Natural killer cell (primary cell): Measurements from ENCODE around the gene OXCT1. TPM values are rescaled to one million over a fixed set of nuclear protein-coding genes. Genes with fewer than 3 reads are reported as not detected.

Source experiments
- ATAC-seq, 3 donors: fragments of 150-1000 bp in 2 of 3; fragments of 200-7000 bp in 1 of 3; cut with Tn5 transposase; 1 replicate in 1 of 3; 2 replicates in 2 of 3; pipeline ENCODE4 v1.10.0; 2021; ENCODE audit warnings: mild to moderate bottlenecking in 2 of 3, moderate library complexity in 2 of 3
- DNase-seq, 2 donors: peaks; one replicate each; pipeline versions ENCODE4 v3.0.0 to v3.0.0-alpha.2; 2013 to 2021; ENCODE audit warnings: mixed read lengths in 1 of 2
- H3K27ac ChIP-seq: one replicate; pipeline ENCODE4 v1.5.1; 2013; ENCODE audit warnings: mild to moderate bottlenecking, low read length
- H3K27me3 ChIP-seq: one replicate; pipeline ENCODE4 v1.6.1; 2013; ENCODE audit warnings: low read length; ENCODE audit not compliant: control insufficient read depth, insufficient read depth
- H3K36me3 ChIP-seq: one replicate; pipeline ENCODE4 v1.6.1; 2013; ENCODE audit warnings: low read length; ENCODE audit not compliant: control insufficient read depth, insufficient read depth
- H3K4me1 ChIP-seq: one replicate; pipeline ENCODE4 v1.6.1; 2013; ENCODE audit warnings: low read length; ENCODE audit not compliant: control insufficient read depth, insufficient read depth
- H3K4me3 ChIP-seq: one replicate; pipeline ENCODE4 v1.5.1; 2013; ENCODE audit warnings: low read length
- H3K9me3 ChIP-seq: one replicate; pipeline ENCODE4 v1.6.1; 2013; ENCODE audit warnings: low read length; ENCODE audit not compliant: control insufficient read depth, insufficient read depth
- H3K27ac Mint-ChIP-seq, 2 donors: one replicate each; pipeline ENCODE4 v1.8.0; 2022; ENCODE audit warnings: mild to moderate bottlenecking in 2 of 2, mixed read lengths in 2 of 2, moderate library complexity in 1 of 2
- H3K27me3 Mint-ChIP-seq, 2 donors: one replicate each; pipeline ENCODE4 v1.8.0; 2022; ENCODE audit warnings: low read depth in 2 of 2, mixed read lengths in 2 of 2
- H3K36me3 Mint-ChIP-seq: one replicate; pipeline ENCODE4 v1.8.0; 2022; ENCODE audit warnings: mixed read lengths
- H3K4me1 Mint-ChIP-seq, 2 donors: one replicate each; pipeline ENCODE4 v1.8.0; 2022; ENCODE audit warnings: mixed read lengths in 2 of 2
- H3K4me3 Mint-ChIP-seq: one replicate; pipeline ENCODE4 v1.8.0; 2022; ENCODE audit warnings: mild to moderate bottlenecking, moderate library complexity, mixed read lengths
- H3K9me3 Mint-ChIP-seq, 2 donors: one replicate each; pipeline ENCODE4 v1.8.0; 2022; ENCODE audit warnings: mixed read lengths in 2 of 2
- CTCF ChIP-seq: fragments of 200-600 bp; IDR thresholded peaks from one replicate; pipeline ENCODE4 v1.8.0; 2022; ENCODE audit warnings: antibody characterized with exemption
- WGBS: methylation state at CpG from one replicate; pipeline ENCODE4 v1.1.7; 2013; ENCODE audit warnings: missing lambda C conversion rate; ENCODE audit not compliant: insufficient coverage; 5-methylcytosine and 5-hydroxymethylcytosine counted together
- intact Hi-C: fragments of 100-400 bp; cut with micrococcal nuclease; formaldehyde crosslinking; loops from one replicate; pipeline ENCODE4 v1.14.2; 2022
- total RNA-seq, 4 donors: library from RNA; stranded (reverse); fragments of 120-200 nt in 1 of 4; gene quantifications; one replicate each; pipeline versions ENCODE4 v1.2.3 to v1.2.4, GENCODE V29; 2013 to 2022

The OXCT1 gene
- total RNA-seq, 3 donors from 2014 or later (not counting 1 experiment from before 2014, with no cell fraction given) = 17.1 to 19.9 (median 18.0) TPM

- Mint-ChIP-seq H3K27ac (no peak overlapping the region), H3K9me3 (no peaks in the 10 kb centered on the region), H3K27me3 (peaks cover 26 to 31% of the 10 kb centered on the region in 2 donors), H3K4me3 (no peak overlapping the region), H3K4me1 (no peaks in the 10 kb centered on the region), H3K36me3 (no peaks in the 10 kb centered on the region)
- WGBS = 64% methylated on average over 2 of the region's 2 CpGs
- Histone ChIP-seq H3K27ac (no peak overlapping the region), H3K9me3 (no peaks in the 10 kb centered on the region), H3K36me3 (no peaks in the 10 kb centered on the region), H3K27me3 (no peaks in the 10 kb centered on the region), H3K4me3 (no peak overlapping the region), H3K4me1 (no peaks in the 10 kb centered on the region)
- no peak for TF ChIP-seq CTCF
- ATAC-seq (no peak), DNase-seq (no peak)
- intact Hi-C loops = no loop called here
Observed at GRCh38 chr5:41891066-41891707, 21.0 kb upstream of the OXCT1 start.

- Histone ChIP-seq H3K9me3 (no peaks in the 10 kb centered on the region), H3K36me3 (no peaks in the 10 kb centered on the region), H3K4me1 (no peaks in the 10 kb centered on the region), H3K27me3 (peaks cover 2% of the 10 kb centered on the region), H3K4me3 (no peak overlapping the region), H3K27ac (no peak overlapping the region)
- ATAC-seq (no peak), DNase-seq (no peak)
- Mint-ChIP-seq H3K36me3 (no peaks in the 10 kb centered on the region), H3K27ac (no peak overlapping the region), H3K27me3 (peaks cover 17 to 24% of the 10 kb centered on the region in 2 donors), H3K4me3 (no peak overlapping the region), H3K4me1 (no peaks in the 10 kb centered on the region), H3K9me3 (no peaks in the 10 kb centered on the region)
- TF ChIP-seq CTCF = no peak
- intact Hi-C loops = no loop called here
Observed at GRCh38 chr5:41885286-41885685, 15.1 kb upstream of the OXCT1 start.

GRCh38 chr5:41883936-41884335, 13.7 kb upstream of the OXCT1 start:
- H3K4me1 ChIP-seq = no peaks in the 10 kb centered on the region
- Mint-ChIP-seq H3K4me1 (no peaks in the 10 kb centered on the region), H3K9me3 (no peaks in the 10 kb centered on the region), H3K27ac (no peak overlapping the region), H3K4me3 (no peak overlapping the region), H3K36me3 (no peaks in the 10 kb centered on the region), H3K27me3 (peaks cover 25 to 28% of the 10 kb centered on the region in 2 donors)
- no peaks in the 10 kb centered on the region for H3K36me3 ChIP-seq
- no peak for ATAC-seq
- no peaks in the 10 kb centered on the region for H3K9me3 ChIP-seq
- no peak overlapping the region for H3K27ac ChIP-seq
- 100% methylated on average over 1 of the region's 2 CpGs for WGBS
- intact Hi-C loops = no loop called here
- no peak overlapping the region for H3K4me3 ChIP-seq
- no peak for DNase-seq
- H3K27me3 ChIP-seq = peaks cover 2% of the 10 kb centered on the region
- no peak for TF ChIP-seq CTCF

GRCh38 chr5:41883243-41883642, 13.0 kb upstream of the OXCT1 start:
- ATAC-seq (no peak), DNase-seq (no peak)
- no peak for TF ChIP-seq CTCF
- Histone ChIP-seq H3K36me3 (no peaks in the 10 kb centered on the region), H3K27ac (no peak overlapping the region), H3K4me3 (no peak overlapping the region), H3K9me3 (no peaks in the 10 kb centered on the region), H3K27me3 (peaks cover 2% of the 10 kb centered on the region), H3K4me1 (no peaks in the 10 kb centered on the region)
- Mint-ChIP-seq H3K4me1 (no peaks in the 10 kb centered on the region), H3K9me3 (no peaks in the 10 kb centered on the region), H3K27ac (no peak overlapping the region), H3K27me3 (peaks cover 27 to 29% of the 10 kb centered on the region in 2 donors), H3K36me3 (no peaks in the 10 kb centered on the region), H3K4me3 (no peak overlapping the region)
- 67% methylated on average over 1 of the region's 3 CpGs for WGBS
- intact Hi-C loops = no loop called here
